H1 (cell line): ENCODE results near the gene COASY. TPM values are rescaled to one million over a fixed set of nuclear protein-coding genes. Genes with fewer than 3 reads are reported as not detected.
"Not testable (repeated sequence)": the region's sequence is repeated elsewhere in the genome, so short reads cannot be mapped to it uniquely, and the experiment has no call there.

Experiments used
- CTCF ChIA-PET: fragments of 300-600 bp; sonication (Branson Sonifier 250); formaldehyde crosslinking; loops from one replicate; lab custom pipeline; 2021; ENCODE audit not compliant: partially characterized antibody; lab: Charles Lee
- POLR2A ChIA-PET: fragments of 300-600 bp; sonication (Branson Sonifier 250); formaldehyde crosslinking; loops from one replicate; lab custom pipeline; 2021; ENCODE audit warnings: inconsistent platforms; ENCODE audit not compliant: partially characterized antibody; lab: Charles Lee
- DNase-seq, 2 experiments: peaks; one replicate each; pipeline versions ENCODE4 v3.0.0 to v3.0.0-alpha.2; 2010 to 2022; ENCODE audit warnings: low spot score in 2 of 2, low read depth in 1 of 2, mixed read lengths in 1 of 2
- FAIRE-seq: peaks from 2 replicates; lab custom pipeline; 2011; peaks lifted over from hg19 to GRCh38; lab: Jason Lieb, UNC
- H2AFZ ChIP-seq: 2 replicates; pipeline ENCODE4 v1.8.1; 2012; ENCODE audit warnings: low read length, inconsistent platforms
- H2AK5ac ChIP-seq: 2 replicates; pipeline ENCODE4 v1.6.1; 2013; ENCODE audit warnings: low read depth, low read length
- H2BK120ac ChIP-seq: replicated peaks from 2 replicates; pipeline ENCODE3; 2013; ENCODE audit warnings: low read depth, low read length, inconsistent platforms
- H2BK12ac ChIP-seq: 2 replicates; pipeline ENCODE4 v1.6.1; 2013; ENCODE audit warnings: low read depth, low read length
- H2BK15ac ChIP-seq: 2 replicates; pipeline ENCODE4 v1.6.1; 2013; ENCODE audit warnings: low read length
- H2BK20ac ChIP-seq: 2 replicates; pipeline ENCODE4 v1.6.1; 2013; ENCODE audit warnings: low read length
- H2BK5ac ChIP-seq: 2 replicates; pipeline ENCODE4 v1.6.1; 2013; ENCODE audit warnings: low read depth, low read length
- H3K14ac ChIP-seq: 2 replicates; pipeline ENCODE4 v1.6.1; 2013; ENCODE audit warnings: inconsistent platforms; ENCODE audit not compliant: insufficient read length
- H3K18ac ChIP-seq: 2 replicates; pipeline ENCODE4 v1.6.1; 2013; ENCODE audit warnings: low read length; ENCODE audit errors: extremely low read depth
- H3K23ac ChIP-seq: 2 replicates; pipeline ENCODE4 v1.6.1; 2013; ENCODE audit warnings: inconsistent platforms; ENCODE audit not compliant: insufficient read length
- H3K23me2 ChIP-seq: 2 replicates; pipeline ENCODE4 v1.6.1; 2013; ENCODE audit warnings: low read depth, low read length
- H3K27ac ChIP-seq: 2 replicates; pipeline ENCODE4 v1.6.1; 2011; ENCODE audit warnings: low read depth, low read length, inconsistent platforms
- H3K27me3 ChIP-seq, 4 experiments: replicated peaks in 1 of 4; 1 replicate in 1 of 4; 2 replicates in 3 of 4; pipeline versions ENCODE4 v1.6.1 to v1.8.1; 2011 to 2013; ENCODE audit warnings: low read length in 3 of 4, mild to moderate bottlenecking in 3 of 4, inconsistent platforms in 2 of 4, mixed read lengths in 2 of 4, moderate library complexity in 1 of 4; ENCODE audit not compliant: control insufficient read depth in 3 of 4, insufficient read depth in 3 of 4; ENCODE audit errors: extremely low read depth in 1 of 4
- H3K36me3 ChIP-seq, 4 experiments: 2 replicates each; pipeline versions ENCODE4 v1.6.1 to v1.8.1; 2011 to 2013; ENCODE audit warnings: mild to moderate bottlenecking in 4 of 4, low read length in 3 of 4, moderate library complexity in 2 of 4, control low read depth in 1 of 4, inconsistent platforms in 1 of 4; ENCODE audit not compliant: insufficient read depth in 4 of 4, control insufficient read depth in 2 of 4
- H3K4ac ChIP-seq: replicated peaks from 2 replicates; pipeline ENCODE3; 2013; ENCODE audit warnings: low read length, low read depth, mixed read lengths, inconsistent platforms; ENCODE audit not compliant: insufficient read length
- H3K4me1 ChIP-seq, 4 experiments: replicated peaks in 1 of 4; 1 replicate in 1 of 4; 2 replicates in 3 of 4; pipeline versions ENCODE4 v1.6.1 to v1.8.1; 2011 to 2013; ENCODE audit warnings: low read length in 3 of 4, inconsistent platforms in 2 of 4, mixed read lengths in 1 of 4; ENCODE audit not compliant: insufficient read depth in 4 of 4, control insufficient read depth in 3 of 4
- H3K4me2 ChIP-seq, 2 experiments: 2 replicates each; pipeline versions ENCODE4 v1.6.1 to v1.8.1; 2011 to 2013; ENCODE audit warnings: low read depth in 2 of 2, low read length in 2 of 2, control low read depth in 1 of 2, inconsistent platforms in 1 of 2, mild to moderate bottlenecking in 1 of 2; ENCODE audit not compliant: insufficient read depth in 1 of 2
- H3K4me3 ChIP-seq, 4 experiments: fragments of 200-600, 300-600 bp in 1 of 4; sonication (generic), shearing (Covaris generic), sonication (Bioruptor Twin) in 1 of 4; 2 replicates each; pipeline versions ENCODE4 v1.5.1 to v1.8.1; 2011 to 2016; ENCODE audit warnings: low read length in 4 of 4, low read depth in 3 of 4, control low read depth in 2 of 4, inconsistent platforms in 2 of 4, mild to moderate bottlenecking in 2 of 4, mixed read lengths in 1 of 4, moderate library complexity in 1 of 4; ENCODE audit not compliant: insufficient read depth in 2 of 4; ENCODE audit errors: extremely low read depth in 1 of 4
- H3K56ac ChIP-seq: replicated peaks from 2 replicates; pipeline ENCODE3; 2013; ENCODE audit warnings: low read depth, mild to moderate bottlenecking, mixed read lengths, low read length, inconsistent platforms; ENCODE audit not compliant: insufficient read length
- H3K79me1 ChIP-seq: 2 replicates; pipeline ENCODE4 v1.6.1; 2013; ENCODE audit warnings: low read depth, low read length, control low read depth
- H3K79me2 ChIP-seq, 2 experiments: 2 replicates each; pipeline versions ENCODE4 v1.6.1 to v1.8.1; 2012 to 2013; ENCODE audit warnings: low read length in 2 of 2, mild to moderate bottlenecking in 2 of 2, inconsistent platforms in 1 of 2; ENCODE audit not compliant: insufficient read depth in 2 of 2, control insufficient read depth in 1 of 2
- H3K9ac ChIP-seq, 4 experiments: replicated peaks in 1 of 4; 1 replicate in 1 of 4; 2 replicates in 3 of 4; pipeline versions ENCODE4 v1.6.1 to v1.8.1; 2011 to 2013; ENCODE audit warnings: low read depth in 3 of 4, low read length in 3 of 4, control low read depth in 2 of 4, mild to moderate bottlenecking in 2 of 4, moderate library complexity in 2 of 4, inconsistent platforms in 1 of 4; ENCODE audit errors: extremely low read depth in 1 of 4
- H3K9me3 ChIP-seq, 2 experiments: 2 replicates each; pipeline versions ENCODE4 v1.6.1 to v1.8.1; 2012 to 2013; ENCODE audit warnings: mild to moderate bottlenecking in 2 of 2, moderate library complexity in 2 of 2, control low read depth in 1 of 2, inconsistent platforms in 1 of 2, low read depth in 1 of 2, low read length in 1 of 2, mixed read lengths in 1 of 2; ENCODE audit not compliant: insufficient read depth in 2 of 2
- H4K20me1 ChIP-seq, 2 experiments: replicated peaks in 1 of 2; 2 replicates each; pipeline versions ENCODE3 to v1.8.1; 2011 to 2013; ENCODE audit warnings: inconsistent platforms in 2 of 2, low read length in 2 of 2, mild to moderate bottlenecking in 1 of 2; ENCODE audit not compliant: insufficient read depth in 2 of 2, control insufficient read depth in 1 of 2
- H4K5ac ChIP-seq: 2 replicates; pipeline ENCODE4 v1.6.1; 2013; ENCODE audit warnings: low read length, low read depth, mixed read lengths, inconsistent platforms; ENCODE audit not compliant: insufficient read length
- H4K8ac ChIP-seq: 2 replicates; pipeline ENCODE4 v1.8.0; 2013; ENCODE audit warnings: mild to moderate bottlenecking, moderate library complexity, low read length, inconsistent platforms; ENCODE audit not compliant: insufficient read depth; ENCODE audit errors: extremely low read depth
- H4K91ac ChIP-seq: replicated peaks from 2 replicates; pipeline ENCODE3; 2013; ENCODE audit warnings: low read length, mixed read lengths, inconsistent platforms; ENCODE audit not compliant: insufficient read length
- KDM4A ChIP-seq: IDR thresholded peaks from one replicate; pipeline ENCODE4 v1.7.1; 2012; ENCODE audit warnings: low read depth, mild to moderate bottlenecking, moderate library complexity, low read length, inconsistent platforms; ENCODE audit not compliant: severe bottlenecking
- SIN3A ChIP-seq, 2 experiments: IDR thresholded peaks in 1 of 2; conservative IDR thresholded peaks in 1 of 2; 2 replicates each; pipeline ENCODE4 v1.6.1; 2011 to 2012; ENCODE audit warnings: low read length in 2 of 2, improper control_type of control experiment in 1 of 2, low read depth in 1 of 2, mild to moderate bottlenecking in 1 of 2
- WGBS, 2 experiments: shearing (Covaris generic) in 1 of 2; methylation state at CpG; one replicate each; pipeline versions ENCODE4 v1.1.6 to v1.1.7; 2013 to 2015; ENCODE audit warnings: low lambda C conversion rate in 2 of 2, mixed read lengths in 2 of 2, inconsistent platforms in 1 of 2, low coverage in 1 of 2, missing lambda C conversion rate in 1 of 2; ENCODE audit not compliant: insufficient replicate concordance in 2 of 2, insufficient coverage in 1 of 2, insufficient read length in 1 of 2; ENCODE audit errors: extremely low coverage in 1 of 2, missing lambda C conversion rate in 1 of 2; 5-methylcytosine and 5-hydroxymethylcytosine counted together
- polyA plus RNA-seq, 7 experiments: library from polyadenylated mRNA; depleted of rRNA in 3 of 7; stranded (reverse) in 5 of 7; unstranded in 2 of 7; fragments of >200 nt in 5 of 7; fragments of 200-250 nt in 2 of 7; gene quantifications; 1 replicate in 5 of 7; 2 replicates in 1 of 7; 4 replicates in 1 of 7; pipeline versions ENCODE4 v1.2.1 to v1.2.3, GENCODE V29; 2011 to 2013; ENCODE audit warnings: missing spikeins in 2 of 7, mixed read lengths in 2 of 7
- total RNA-seq: library from RNA; stranded (reverse); fragmentation: NEBNext Ultra II Directional; extraction: Animal tissue kit (Norgen Biotek cat#: 25700); gene quantifications from 2 replicates; pipeline ENCODE4 v1.2.1, GENCODE V29; 2021

Gene COASY
- total and polyA plus RNA-seq, 2 of the 8 experiments (the other 6 are each of a cell fraction or from before 2014, with no cell fraction given) = 64.5 to 100 TPM

GRCh38 chr17:42609814-42610801 lies 48.2 kb downstream of the COASY start:
- peak overlapping the region; percentile 39; the same call in 1 of the 2 replicates for H3K27ac ChIP-seq

More at GRCh38 chr17:42609814-42610801, 48.2 kb downstream of the COASY start:
- TF ChIP-seq SIN3A (conservative IDR thresholded peaks at IDR 0.05 in 1 of 2, IDR thresholded peaks at IDR 0.05 in 1 of 2; ENCODE audit: low read depth in 1 of 2, low read length in 2 of 2) (peak in 1 of 2 experiments; percentile 42; a peak in 1 of 4 replicates), KDM4A (peak; percentile 6)
- TF ChIP-seq, all 59 proteins: peak for 2; not testable (repeated sequence) for 57
- H3K4me2 ChIP-seq = peak overlapping the region; percentile 71 to 94
- not testable (repeated sequence) for H2BK120ac ChIP-seq, H3K14ac ChIP-seq, H2AFZ ChIP-seq, H3K27me3 ChIP-seq, H3K23ac ChIP-seq, H3K9me3 ChIP-seq, H3K79me1 ChIP-seq, H2BK15ac ChIP-seq, FAIRE-seq, H2BK20ac ChIP-seq, H3K23me2 ChIP-seq, H2AK5ac ChIP-seq, H3K4me1 ChIP-seq, H4K20me1 ChIP-seq
- peak overlapping the region; percentile 54 for H4K91ac ChIP-seq
- H3K4me3 ChIP-seq = peak overlapping the region; percentile 73 to 98 (median 91)
- peak overlapping the region; percentile 17; the same call in 1 of the 2 replicates for H4K8ac ChIP-seq
- CTCF ChIA-PET = interaction anchor here (0.6 to 3.1 kb wide), 9 partner anchors 8 to 376 kb away, joined by 3 to 11 read pairs (median 6); no protein-coding TSS in a partner anchor
- H2BK12ac ChIP-seq = 0 out of 2 replicates have a peak overlapping the region, but pooled peaks have one; percentile 63
- H3K18ac ChIP-seq = peak overlapping the region; percentile 94
- H3K56ac ChIP-seq = peak overlapping the region; percentile 79
- peak overlapping the region; percentile 69 for H3K4ac ChIP-seq
- H3K9ac ChIP-seq = peak overlapping the region; percentile 72 to 88 (median 77)
- peak overlapping the region; percentile 57 for H4K5ac ChIP-seq
- peak overlapping the region; percentile 82 for H2BK5ac ChIP-seq
- H3K36me3 ChIP-seq = peaks cover 24 to 35% (median 30%) of the 10 kb centered on the region in 4 experiments; a peak in 7 of 8 replicates
- 13% methylated on average over 36 of the region's 42 CpGs; no CpG with 5 or more reads in 1 of the 2 experiments for WGBS, 2 experiments
- H3K79me2 ChIP-seq = peaks cover 3 to 37% of the 10 kb centered on the region in 2 experiments; a peak in 3 of 4 replicates
- peak in 1 of 2 experiments; percentile 78 for DNase-seq
- POLR2A ChIA-PET = interaction anchor here (0.6 to 3.6 kb wide), 13 partner anchors 8 to 150 kb away, joined by 3 to 12 read pairs (median 5); partner anchors contain the start of genes MLX, PLEKHH3 and PSMC3IP
